HG03457 (cell line): Measurements from ENCODE around the gene ACTR1A.
"Not testable (repeated sequence)": the region's sequence is repeated elsewhere in the genome, so short reads cannot be mapped to it uniquely, and the experiment has no call there.

Experiments used
- ATAC-seq: cut with Tn5 transposase; IDR thresholded peaks from one replicate; pipeline ENCODE4 v1.9.1; 2021; ENCODE audit warnings: moderate number of reproducible peaks; ENCODE audit not compliant: unreplicated experiment

ACTR1A gene

DNA sequence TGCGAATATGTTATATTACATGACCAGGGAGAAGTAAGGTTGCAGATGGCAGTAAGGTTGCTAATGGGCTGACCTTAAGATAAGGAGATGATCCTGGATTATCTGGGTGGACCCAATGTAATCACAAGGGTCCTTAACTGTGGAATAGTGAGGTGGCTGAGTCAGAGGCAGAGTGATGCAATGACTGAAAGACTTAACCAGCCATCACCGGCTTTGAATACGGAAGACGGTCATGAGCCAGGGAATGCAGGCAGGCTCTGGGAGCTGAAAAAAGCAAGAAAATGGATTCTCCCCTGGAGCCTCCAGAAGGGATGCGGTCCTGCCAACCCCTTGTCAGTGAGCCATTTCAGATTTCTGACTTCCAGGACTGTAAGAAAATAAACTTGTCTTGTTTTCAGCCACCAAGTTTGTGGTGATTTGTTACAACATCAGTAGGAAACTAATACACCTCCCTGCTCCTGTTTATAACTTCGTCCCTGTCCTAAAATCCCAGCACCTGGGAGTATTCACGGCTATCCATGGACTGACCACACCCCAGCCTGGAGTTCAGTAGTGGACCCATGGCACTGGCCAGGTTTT lies 46.5 kb downstream of the ACTR1A start:
- ATAC-seq: no peak

DNA sequence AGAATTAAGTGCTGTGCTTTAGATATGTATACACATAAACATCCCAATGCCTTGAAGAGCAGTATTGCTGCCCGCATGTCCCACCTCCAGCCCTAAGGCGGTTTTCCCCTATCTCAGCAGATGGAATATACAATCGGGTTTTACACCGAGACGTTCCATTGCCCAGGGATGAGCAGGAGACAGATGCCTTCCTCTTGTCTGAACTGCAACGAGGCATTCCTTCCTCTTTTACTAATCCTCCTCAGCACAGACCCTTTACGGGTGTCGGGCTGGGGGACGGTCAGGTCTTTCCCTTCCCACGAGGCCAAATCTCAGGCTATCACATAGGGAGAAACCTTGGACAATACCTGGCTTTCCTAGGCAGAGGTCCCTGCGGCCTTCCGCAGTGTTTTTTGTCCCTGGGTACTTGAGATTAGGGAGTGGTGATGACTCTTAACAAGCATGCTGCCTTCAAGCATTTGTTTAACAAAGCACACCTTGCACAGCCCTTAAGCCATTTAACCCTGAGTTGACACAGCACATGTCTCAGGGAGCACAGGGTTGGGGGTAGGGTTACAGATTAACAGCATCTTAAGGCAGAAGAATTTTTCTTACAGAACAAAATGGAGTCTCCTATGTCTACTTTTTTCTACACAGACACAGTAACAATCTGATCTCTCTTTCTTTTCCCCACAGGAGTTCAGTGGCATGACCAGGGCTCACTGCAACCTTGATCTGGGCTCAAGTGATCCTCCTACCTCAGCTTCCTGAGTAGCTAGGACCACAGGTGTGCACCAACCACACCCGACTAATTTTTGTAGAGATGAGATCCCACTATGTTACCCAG lies 47.6 kb downstream of the ACTR1A start:
- not testable (repeated sequence) for ATAC-seq

DNA sequence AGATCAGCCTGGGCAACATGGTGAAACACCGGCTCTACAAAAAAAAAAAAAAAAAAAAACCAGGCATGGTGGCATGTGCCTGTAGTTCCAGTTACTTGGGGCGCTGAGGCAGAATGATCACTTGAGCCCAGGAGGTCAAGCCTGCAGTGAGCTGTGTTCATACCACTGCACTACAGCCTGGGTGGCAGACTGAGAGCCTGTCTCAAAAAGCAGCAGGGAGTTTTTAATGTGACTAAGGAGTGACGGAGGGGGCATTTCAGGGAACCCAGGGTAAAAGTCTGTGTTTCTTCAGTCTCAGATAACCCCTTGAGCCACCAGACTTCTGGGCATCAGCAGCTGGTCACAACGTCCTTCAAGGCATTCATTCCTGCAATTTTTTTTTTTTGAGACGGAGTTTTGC lies 49.0 kb downstream of the ACTR1A start:
- no peak for ATAC-seq

DNA sequence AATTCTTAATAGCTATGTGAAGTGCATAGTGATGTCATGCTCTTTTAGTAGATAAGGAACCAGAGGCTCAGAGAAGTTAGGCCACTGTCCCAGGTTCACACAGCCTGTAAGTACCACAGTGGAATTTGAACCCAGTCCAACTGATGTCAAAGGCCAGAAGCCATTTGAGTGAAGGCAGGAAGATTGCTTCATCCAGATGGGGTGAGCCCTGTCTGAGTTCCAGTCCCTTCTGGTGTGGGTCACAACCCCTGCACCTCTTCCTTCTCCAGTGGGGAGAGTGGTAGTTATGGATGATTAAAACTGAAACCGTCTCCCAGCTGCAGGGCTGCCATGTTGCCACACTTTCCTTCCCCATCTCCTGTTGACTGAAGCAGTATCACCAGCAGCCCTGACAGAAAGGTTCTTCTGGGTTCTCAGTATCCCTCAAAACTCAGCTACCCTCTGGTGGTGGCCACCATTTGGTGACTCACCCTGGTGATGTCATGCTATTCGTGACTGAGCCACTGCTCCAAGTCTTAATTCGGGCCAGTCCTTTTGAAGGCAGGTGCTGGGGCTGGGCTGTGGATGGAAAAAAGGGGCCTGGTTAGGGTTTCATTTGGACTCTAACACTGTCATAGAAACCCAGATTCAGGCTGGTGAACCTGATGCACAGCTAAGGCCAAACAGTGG lies 49.7 kb downstream of the ACTR1A start:
- no peak for ATAC-seq

DNA sequence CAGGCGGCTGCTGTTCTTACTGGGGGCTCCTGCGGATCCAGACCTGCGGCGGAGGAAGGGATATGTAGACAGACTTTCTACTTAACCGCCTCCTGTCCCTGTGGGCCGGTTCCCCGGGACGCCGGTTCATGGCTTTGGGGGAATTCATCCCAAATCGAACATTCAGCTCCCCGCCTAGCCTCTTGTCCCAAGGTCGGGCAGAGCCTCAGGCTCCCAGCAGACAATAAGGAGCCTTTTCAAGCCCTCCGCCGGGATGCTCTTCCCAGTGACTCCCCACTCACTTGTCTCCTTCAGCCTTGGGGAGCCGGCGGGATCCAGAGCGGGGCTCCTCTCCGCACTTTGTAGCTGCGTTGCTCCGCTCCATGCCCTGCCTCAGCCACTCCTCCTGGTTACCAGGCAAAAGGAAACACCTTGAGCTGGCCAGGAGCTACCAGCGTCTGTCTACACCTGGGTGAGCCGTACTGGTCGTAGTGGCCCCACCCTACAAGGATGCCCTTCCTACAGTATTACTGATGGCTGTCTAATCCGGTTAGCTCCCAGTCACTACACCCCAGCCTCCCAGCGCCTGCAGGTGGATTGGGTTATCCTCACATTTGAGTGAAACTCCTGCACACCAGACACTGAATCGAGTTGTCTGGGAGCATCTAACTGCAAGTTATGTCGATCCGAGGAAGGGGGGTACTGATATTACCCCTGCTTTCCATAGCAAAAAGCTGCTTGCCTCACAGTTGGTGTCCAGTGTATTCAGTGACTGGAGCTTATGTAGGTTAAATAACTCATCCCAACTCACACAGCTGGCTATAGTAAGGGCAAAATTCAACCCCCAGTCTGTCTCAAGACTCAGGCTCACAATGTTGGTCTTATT lies 51.2 kb downstream of the ACTR1A start, which contains the start of gene C10orf95:
TSS of gene C10orf95 (minus strand) at position 439 of the 865 bp plus-strand sequence. CDS start 450 bp downstream, outside the sequence.
- ATAC-seq: no peak

DNA sequence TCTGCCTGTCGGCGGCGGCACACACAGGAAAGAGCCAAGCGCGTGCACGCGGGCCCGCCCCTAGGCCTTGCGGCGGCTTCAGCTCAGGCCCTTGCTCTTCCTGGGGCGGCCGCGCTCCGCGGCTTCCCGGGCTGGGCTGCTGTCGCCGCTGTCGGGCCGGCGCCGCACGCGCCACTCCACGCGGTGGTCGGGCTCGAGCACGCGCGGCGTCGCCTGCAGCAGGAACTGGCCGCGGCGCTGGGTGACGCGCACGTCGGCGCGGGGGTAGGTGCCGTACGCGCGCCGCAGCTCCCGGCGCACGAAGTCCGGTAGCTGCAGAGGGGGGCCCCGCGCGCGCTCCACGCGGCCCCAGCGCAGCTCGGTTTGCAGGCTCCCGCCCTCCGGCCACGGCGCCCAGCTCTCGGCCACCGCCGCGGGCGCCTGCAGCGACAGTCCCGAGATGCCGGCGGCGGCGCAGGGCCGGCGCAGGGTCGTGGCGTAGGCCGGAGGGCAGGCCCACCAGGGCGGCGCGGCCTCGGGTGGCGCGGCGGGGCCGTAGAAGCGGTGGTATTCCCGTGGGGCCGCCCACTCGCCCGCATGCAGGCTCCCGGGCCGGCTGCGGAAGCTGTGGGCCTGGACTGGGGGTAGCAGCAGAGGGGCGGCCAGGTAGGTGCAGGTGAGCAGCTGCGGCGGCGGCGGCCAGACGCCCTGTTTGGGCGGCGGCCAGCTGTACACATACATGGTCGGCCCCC lies 52.0 kb downstream of the ACTR1A start:
- ATAC-seq: peak; percentile 50

DNA sequence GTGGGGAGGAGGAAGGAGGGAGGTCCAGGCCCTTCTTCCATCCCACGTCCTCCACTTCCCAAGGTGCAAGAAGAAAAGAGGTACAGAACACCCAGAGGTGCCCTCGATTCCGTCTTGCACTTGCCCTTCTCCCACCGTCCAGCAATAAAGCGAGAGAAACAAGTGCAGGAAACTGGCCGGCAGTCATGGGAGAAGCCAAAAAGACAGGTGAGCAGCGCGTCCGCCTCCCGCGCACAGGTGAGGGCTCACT lies 52.5 kb downstream of the ACTR1A start:
- ATAC-seq: peak; percentile 15

DNA sequence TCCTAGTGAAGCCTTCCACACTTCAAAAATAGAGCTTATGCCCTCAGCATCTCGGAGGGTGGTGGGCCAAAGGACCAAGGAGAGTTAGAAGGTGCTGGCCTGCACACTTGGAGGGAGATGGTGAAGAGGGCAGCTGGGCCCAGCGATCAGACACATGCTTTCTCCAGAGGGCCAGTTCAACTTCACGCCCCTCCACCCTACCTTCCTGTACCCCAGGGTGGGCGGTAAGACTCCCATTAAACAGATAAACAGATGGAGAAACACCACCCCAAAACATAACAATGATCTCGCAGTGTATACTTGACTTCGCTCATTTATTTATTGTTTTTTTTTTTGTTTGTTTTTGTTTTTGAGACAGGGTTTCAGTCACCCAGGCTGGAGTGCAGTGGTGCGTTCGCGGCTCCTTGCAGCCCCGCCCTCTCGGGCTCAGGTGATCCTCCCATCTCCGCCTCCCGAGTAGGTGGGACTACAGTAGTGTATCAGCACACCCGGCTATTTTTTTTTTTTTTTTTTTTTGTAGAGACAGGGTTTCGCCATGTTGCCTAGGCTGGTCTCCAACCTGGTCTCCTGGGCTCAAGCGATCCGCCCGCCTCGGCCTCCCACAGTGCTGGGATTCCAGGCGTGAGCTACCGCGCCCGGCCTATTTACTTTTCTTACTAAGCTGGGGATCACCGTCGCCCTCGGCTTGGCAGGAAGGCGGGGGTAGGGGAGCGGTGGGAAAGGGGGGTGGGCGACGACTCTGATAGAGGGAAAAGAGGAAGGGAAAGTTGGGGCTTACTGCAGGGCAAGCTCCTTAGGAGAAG lies 53.0 kb downstream of the ACTR1A start:
- ATAC-seq: no peak

DNA sequence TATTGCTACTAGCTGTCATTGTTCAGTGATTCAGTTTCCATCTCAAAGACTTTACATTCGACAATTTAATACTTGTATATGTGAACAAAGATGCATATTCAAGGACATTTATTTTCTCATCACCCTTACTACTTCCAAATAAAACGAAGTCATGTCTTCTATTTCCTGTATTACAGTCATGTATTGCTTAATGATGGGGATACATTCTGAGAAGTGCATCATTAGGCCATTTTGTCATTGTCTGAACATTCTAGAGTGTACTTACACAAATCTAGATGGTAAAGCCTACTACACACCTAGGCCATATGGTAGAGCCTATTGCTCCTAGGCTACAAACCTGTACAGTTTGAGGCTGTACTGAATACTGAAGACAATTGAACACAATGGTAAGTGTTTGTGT lies 57.7 kb downstream of the ACTR1A start:
- ATAC-seq: no peak

DNA sequence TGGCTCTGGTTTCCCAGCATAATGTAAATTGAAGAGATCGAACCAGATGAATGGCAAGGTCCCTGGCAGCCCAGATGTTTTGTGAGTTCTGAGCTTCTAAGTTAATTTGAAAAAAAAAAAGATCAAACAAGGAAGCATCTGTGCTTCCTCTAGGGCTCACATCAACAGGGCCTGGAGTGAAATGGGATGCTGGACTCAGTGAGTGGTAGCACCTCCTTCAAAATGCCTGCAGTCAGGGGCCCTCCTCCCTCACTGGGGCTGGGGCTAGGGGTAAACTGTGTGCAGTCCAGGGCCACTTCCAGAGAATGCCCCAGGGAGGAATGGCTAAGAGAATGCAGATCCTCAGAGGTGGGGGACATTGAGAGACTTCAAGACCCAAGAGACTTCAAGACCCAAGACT lies 64.1 kb downstream of the ACTR1A start:
- ATAC-seq: no peak

DNA sequence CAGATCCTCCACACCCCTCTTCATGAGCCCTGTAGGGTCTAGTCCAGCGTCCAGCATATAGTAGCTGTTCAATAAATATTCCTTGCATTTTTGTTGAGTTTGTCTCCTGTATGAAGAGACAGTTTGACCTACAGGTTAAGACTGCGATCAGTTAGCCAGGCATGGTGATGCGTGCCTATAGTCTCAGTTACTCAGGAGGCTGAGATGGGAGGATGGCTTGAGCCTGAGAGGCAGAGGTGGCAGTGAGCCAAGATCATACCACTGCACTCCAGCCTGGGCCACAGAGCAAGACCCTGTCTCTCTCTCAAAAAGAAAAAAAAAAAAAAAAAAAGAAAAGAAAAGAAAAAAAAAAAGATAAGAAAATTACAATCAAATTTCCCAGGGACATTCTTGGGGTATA lies 65.0 kb downstream of the ACTR1A start:
- ATAC-seq: no peak

DNA sequence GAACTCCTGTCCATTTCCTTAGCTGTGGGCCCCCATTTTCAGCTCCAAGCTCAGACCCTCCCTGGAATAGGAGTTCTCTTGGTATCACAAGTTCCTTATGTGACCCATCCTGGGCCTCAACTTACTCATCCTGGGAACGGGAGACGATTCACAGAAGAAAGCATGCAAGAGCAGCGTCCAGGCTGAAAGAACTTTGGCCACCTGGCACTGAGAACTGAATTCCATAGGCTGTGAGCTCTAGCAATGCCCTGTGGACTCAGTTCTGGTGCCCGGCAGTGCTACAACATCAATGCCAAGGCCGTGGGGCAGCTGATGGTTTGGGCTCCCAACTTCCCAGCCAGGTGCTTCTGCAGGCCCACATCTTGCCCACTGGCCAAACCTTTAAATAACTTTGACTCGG lies 66.2 kb downstream of the ACTR1A start:
- ATAC-seq: no peak

DNA sequence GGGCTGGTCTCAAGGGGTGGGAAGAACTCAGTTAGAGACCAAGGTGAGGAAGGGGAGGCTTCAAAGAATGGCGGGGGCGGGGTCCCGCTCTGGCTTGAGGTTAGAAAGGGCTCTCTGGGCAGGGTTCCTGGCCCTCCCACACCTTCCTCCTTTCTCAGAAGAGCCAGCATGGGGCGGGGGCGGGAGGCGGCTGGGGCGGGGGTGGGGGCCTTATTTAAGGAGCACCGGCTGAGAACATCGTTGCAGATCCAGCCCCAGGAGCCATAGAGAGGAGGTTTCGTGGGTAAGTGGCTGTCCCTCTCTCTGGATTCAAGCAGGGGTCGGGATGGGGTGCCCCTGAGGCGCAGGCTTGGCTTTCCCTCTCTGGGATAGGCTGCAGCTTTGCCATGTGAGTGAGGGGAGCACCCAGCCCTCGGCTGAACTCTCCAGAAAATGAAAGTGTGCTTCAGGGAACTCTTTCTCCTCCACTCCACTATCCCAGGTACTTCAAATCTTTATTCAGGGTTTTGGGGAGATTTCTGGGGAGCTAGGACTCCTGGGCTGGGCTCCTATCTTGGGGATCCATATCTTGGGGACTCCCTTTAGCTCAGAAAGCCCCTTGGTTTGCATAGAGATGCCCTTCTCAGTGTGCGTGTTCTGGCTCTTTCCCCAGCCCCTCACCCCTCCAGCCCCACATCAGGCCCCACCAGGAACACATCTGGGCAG lies 66.8 kb downstream of the ACTR1A start:
- ATAC-seq: no peak

DNA sequence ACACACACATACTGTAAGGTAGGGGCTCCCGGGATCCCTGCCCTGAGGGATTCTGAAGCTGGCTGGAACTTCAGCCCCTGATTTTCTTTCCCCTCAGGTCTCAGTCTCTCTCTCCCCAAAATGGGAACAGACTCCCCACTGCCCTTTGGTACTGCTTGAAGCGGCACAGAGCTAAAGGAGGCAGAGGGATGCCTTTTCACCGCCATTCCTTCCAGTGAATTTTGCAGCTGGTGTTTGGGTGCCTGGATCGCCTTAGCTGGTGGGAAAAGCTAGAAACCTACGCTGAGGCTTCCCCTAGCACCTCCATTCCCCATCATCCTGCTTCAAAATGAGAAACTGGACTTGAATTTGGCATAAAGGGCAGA lies 67.4 kb downstream of the ACTR1A start:
- ATAC-seq: no peak

DNA sequence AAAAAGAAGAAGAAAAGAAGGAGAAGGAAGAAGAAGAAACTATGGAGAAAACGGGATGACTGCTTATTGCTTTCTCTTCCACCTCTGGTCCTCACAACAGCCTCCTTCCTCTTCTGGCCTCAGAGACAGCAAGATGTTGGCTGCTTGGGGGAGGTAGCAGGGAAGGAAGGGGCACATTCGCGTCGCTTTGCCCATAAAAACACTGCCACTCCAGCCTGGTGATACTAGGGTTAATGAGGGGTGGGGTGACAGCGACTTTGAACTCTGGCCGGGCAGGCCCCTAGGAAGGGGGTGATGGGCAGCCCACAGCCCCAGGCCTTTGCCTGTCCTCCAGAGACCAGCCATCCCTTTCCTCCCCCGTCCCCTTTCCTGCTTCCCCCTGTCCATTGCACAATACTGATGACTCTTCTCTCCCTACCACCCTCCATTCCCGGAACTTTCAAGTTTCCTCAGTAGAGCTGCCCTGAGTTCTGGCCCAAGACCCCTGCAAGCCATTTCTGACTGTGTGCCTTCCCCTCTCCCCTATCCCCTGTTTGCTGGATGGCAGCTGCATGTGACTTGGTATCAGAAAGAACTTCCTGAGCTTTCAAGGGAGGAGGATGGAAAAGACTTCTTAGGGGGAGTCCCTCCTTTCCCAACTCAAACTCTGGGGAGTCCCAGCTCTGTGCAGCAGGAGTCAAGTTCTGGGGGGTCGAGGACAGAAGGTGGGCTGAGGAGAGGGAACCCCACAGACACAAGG lies 67.9 kb downstream of the ACTR1A start:
- ATAC-seq: no peak

DNA sequence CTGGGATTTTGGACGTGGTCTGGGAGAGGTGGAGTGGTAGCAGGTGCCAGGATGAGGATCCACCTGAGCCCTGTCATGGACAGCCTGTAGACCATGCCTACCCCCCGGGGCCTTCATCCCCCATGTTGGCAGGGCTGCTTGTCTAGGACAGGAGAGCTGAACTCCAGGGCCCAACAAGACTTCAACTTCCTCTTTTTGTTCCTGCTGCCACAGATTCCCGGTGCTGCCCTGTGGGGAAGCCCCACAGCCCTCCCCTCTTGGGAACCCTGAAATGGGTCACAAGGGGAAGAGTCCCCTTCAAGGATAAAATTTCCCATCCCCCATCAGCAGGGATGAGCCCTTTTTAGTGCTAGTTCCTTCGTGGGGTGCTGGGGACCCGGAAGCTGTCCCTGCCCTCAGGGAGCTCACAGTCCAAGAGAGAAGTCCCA lies 68.9 kb downstream of the ACTR1A start:
- ATAC-seq: no peak

DNA sequence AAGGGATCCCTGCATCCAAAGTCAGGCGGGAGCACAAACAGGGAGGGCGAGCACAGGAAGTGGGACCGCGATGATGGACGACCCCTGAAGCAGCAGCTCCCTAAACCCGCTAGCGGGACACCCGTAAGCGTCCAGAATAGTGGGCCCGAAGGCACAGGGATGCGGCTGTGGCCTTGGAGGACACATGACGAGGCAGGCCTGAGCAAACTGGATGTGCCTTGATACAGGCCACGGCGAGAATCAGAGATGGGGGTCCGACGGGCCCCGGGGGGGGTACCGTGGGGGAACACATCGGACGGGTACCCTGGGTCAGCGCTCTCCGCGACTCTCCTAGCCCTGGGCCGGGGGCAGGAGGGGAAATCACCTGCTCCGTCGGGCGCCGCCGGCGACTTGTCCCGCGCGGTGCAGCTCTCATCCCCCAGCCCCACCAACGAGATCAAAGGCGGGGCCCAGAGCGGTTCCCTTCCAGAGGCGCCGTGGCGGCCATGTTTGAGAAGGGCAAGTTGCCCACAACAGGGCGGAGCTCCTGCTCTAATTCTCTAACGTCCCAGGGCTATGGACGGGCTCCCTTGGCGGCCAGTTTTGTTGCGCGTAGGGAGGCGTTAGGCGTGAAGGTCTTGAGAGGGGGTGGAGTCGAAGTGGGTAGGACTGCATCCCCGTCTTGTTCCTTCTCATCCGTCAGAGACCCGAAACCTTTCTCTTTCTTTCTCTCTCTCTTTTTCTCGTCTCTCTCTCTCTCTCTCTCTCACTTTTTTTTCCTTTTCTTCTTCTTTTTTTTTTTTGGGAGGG lies 70.2 kb downstream of the ACTR1A start, which contains the start of gene CUEDC2:
TSS of gene CUEDC2 (minus strand) at position 413 of the 789 bp plus-strand sequence. CDS start 7,386 bp downstream, outside the sequence.
- peak; percentile 62 for ATAC-seq
